Prostate gland (tissue), 2 donors: ENCODE data around the gene ARHGEF40. TPM values are rescaled to one million over a fixed set of nuclear protein-coding genes. Genes with fewer than 3 reads are reported as not detected.

ENCODE experiments used
- DNase-seq: peaks from one replicate; pipeline ENCODE4 v3.0.0-alpha.2; 2019; ENCODE audit warnings: low spot score
- H3K27ac ChIP-seq, 2 donors: fragments of 200-600 bp; sonication (generic); 2 replicates each; pipeline ENCODE4 v1.5.1; 2017 to 2019
- H3K27me3 ChIP-seq: fragments of 200-600 bp; sonication (generic); replicated peaks from 2 replicates; pipeline ENCODE4 v1.5.1; 2019; ENCODE audit not compliant: insufficient read depth
- H3K36me3 ChIP-seq, 2 donors: fragments of 200-600 bp; sonication (generic); 1 replicate in 1 of 2; 2 replicates in 1 of 2; pipeline versions ENCODE4 v1.5.1 to v1.8.1; 2017 to 2019
- H3K4me1 ChIP-seq: fragments of 200-600 bp; sonication (generic); replicated peaks from 2 replicates; pipeline ENCODE4 v1.5.1; 2019
- H3K4me3 ChIP-seq, 2 donors: fragments of 200-600 bp; sonication (generic); 2 replicates each; pipeline ENCODE4 v1.5.1; 2017 to 2019
- H3K9me3 ChIP-seq: fragments of 200-600 bp; sonication (generic); 2 replicates; pipeline ENCODE4 v1.5.1; 2017
- POLR2A ChIP-seq: fragments of 450-650 bp; IDR thresholded peaks from one replicate; pipeline ENCODE4 v1.6.1; 2016; ENCODE audit warnings: antibody characterized with exemption, mild to moderate bottlenecking
- POLR2AphosphoS5 ChIP-seq: sonication (generic); formaldehyde crosslinking; IDR thresholded peaks from one replicate; pipeline ENCODE4 v1.6.1; 2017; ENCODE audit warnings: antibody characterized with exemption
- WGBS: methylation state at CpG from one replicate; pipeline ENCODE4 v1.1.5; 2018; 5-methylcytosine and 5-hydroxymethylcytosine counted together
- intact Hi-C: fragments of 100-400 bp; cut with DNase I; formaldehyde crosslinking; loops from one replicate; pipeline ENCODE4 v1.14.2; 2022
- total RNA-seq, 2 donors: library from RNA; depleted of rRNA; stranded (reverse); fragments of >200 nt; gene quantifications; one replicate each; pipeline ENCODE4 v1.1.0, GENCODE V29; 2016
- TF ChIP-seq, protein P1 (sequence below), 4 experiments: fragments of 200-600 bp in 2 of 4; fragments of 450-650 bp in 2 of 4; sonication (generic) in 2 of 4; IDR thresholded peaks; 1 replicate in 3 of 4; 2 replicates in 1 of 4; pipeline ENCODE4 v1.5.1; 2016 to 2019; ENCODE audit warnings: antibody characterized with exemption in 4 of 4, mild to moderate bottlenecking in 2 of 4, moderate library complexity in 2 of 4

Gene ARHGEF40
- total RNA-seq, 2 donors from 2014 or later, result 12.4 to 37.7 TPM

DNA sequence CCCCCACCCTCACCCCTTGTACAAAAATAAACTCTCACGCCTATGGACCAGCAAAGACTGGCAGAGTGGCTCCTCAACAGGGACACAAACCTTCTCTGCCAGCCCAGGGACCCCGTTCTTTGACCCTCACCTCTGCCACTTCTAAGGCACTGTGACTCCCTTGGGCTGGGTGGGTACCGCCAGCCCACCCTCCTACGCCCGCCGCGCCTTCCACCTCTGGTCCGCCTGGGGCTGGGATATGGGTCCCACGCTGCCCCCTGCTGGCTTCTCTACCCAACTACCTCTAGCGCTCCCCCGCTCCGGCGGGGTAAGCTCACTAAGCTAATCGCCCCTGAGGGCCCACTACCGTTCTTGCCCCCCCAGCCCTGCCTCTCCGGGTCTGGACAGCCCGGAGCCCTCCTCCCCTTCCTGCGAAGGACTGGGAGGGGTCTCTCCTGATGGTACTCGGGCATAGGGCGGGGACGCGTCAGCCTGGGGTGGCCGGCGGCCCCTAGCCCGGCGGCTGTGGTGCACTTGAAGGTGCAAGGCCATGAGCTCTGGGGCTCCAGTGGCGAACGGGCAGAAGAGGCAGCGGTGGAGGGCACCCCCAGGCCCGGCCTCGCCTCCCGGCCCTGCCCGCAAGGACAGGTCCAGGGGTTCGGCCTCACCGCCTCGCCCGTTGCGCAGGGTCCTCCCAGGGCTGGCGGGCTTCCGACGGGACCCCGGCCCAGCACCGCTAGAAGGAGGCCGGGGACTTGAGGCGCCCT, 20.3 kb downstream of the ARHGEF40 start:
- intact Hi-C loops, result loop anchor here (5.0 to 10.0 kb wide), 2 partner anchors 73 to 476 kb away; no protein-coding TSS in a partner anchor
- 83% methylated on average over 27 of the region's 45 CpGs for WGBS
- no peak for DNase-seq
- no peaks in the 10 kb centered on the region for H3K9me3 ChIP-seq
- no peak overlapping the region for H3K4me3 ChIP-seq
- no peak overlapping the region for H3K27ac ChIP-seq
- H3K36me3 ChIP-seq, result peaks cover 0 to 3% of the 10 kb centered on the region in 2 donors
- TF ChIP-seq, protein P1, sequence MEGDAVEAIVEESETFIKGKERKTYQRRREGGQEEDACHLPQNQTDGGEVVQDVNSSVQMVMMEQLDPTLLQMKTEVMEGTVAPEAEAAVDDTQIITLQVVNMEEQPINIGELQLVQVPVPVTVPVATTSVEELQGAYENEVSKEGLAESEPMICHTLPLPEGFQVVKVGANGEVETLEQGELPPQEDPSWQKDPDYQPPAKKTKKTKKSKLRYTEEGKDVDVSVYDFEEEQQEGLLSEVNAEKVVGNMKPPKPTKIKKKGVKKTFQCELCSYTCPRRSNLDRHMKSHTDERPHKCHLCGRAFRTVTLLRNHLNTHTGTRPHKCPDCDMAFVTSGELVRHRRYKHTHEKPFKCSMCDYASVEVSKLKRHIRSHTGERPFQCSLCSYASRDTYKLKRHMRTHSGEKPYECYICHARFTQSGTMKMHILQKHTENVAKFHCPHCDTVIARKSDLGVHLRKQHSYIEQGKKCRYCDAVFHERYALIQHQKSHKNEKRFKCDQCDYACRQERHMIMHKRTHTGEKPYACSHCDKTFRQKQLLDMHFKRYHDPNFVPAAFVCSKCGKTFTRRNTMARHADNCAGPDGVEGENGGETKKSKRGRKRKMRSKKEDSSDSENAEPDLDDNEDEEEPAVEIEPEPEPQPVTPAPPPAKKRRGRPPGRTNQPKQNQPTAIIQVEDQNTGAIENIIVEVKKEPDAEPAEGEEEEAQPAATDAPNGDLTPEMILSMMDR (IDR thresholded peaks at IDR 0.05), result peak in 3 of 4 experiments; percentile 18 to 36 (median 31)
- TF ChIP-seq POLR2A, result no peak
- H3K4me1 ChIP-seq, result no peaks in the 10 kb centered on the region
- H3K27me3 ChIP-seq, result no peaks in the 10 kb centered on the region

DNA sequence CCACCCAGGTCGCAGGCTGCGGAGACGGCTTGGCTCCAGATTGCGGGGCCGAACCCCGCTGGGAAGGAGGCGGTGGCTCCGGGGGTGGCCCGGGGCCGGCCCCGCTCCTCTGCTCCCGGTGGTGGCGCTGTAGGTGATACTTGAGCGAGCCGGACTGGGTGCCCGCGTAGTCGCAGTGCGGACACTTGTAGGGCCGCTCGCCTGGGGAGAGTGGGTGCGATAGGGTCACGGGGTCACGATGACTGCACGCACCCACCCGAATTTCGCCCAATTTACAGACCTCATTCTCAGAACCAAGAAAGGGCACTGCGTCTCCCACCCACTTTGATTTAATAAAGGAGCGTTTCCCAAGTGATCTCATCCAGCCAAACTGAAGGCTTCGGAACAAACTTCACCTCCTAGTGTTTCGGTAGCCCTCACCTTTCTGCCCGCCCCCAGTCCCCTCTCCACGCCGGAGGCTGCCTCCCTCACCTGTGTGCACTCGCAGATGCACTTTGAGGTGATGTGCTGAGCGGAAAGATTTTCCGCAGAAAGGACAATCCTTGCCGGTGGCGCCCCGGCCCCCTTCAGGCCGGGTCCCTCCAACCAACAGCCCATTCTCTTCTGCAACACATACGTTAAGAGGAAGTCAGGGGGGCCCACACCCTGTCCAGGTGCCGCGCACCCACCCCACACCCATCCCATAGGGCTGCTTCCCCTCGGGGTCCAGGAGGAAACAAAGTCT, 21.0 kb downstream of the ARHGEF40 start:
- peaks cover 0 to 3% of the 10 kb centered on the region in 2 donors for H3K36me3 ChIP-seq
- H3K4me1 ChIP-seq, result no peaks in the 10 kb centered on the region
- intact Hi-C loops, result loop anchor here (5.0 to 10.0 kb wide), 2 partner anchors 74 to 476 kb away; no protein-coding TSS in a partner anchor
- H3K27ac ChIP-seq, result no peak overlapping the region
- TF ChIP-seq POLR2A (no peak), POLR2AphosphoS5 (no peak)
- TF ChIP-seq, protein P1 (IDR thresholded peaks at IDR 0.05), result no peak
- no peaks in the 10 kb centered on the region for H3K9me3 ChIP-seq
- H3K27me3 ChIP-seq, result no peaks in the 10 kb centered on the region
- no peak overlapping the region for H3K4me3 ChIP-seq
- no peak for DNase-seq
- WGBS, result 90% methylated on average over 44 of the region's 45 CpGs

DNA sequence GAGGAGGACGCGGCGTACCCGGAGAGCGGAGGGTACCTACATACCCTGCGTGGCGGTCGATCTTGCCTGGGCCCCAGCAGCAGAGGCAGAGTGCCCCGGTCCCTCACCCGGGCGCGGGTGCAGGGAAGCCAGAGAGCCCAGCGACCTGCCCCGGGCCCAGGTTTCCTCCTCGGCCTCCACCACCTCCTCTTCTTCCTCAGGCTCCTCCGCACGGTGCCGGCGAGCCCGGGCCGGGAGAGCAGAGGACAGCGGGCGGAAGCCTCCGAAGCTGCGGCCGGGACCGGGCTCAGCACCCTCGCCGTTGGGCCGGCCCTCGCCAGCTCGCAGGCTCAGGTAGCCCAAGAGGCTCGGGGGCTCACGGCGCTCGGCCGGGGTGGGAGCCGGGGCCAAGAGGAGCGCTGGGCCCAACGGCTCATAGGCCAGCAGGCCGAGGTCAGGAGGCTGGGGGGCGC, 21.7 kb downstream of the ARHGEF40 start:
- Histone ChIP-seq H3K4me1 (no peaks in the 10 kb centered on the region), H3K4me3 (no peak overlapping the region)

DNA sequence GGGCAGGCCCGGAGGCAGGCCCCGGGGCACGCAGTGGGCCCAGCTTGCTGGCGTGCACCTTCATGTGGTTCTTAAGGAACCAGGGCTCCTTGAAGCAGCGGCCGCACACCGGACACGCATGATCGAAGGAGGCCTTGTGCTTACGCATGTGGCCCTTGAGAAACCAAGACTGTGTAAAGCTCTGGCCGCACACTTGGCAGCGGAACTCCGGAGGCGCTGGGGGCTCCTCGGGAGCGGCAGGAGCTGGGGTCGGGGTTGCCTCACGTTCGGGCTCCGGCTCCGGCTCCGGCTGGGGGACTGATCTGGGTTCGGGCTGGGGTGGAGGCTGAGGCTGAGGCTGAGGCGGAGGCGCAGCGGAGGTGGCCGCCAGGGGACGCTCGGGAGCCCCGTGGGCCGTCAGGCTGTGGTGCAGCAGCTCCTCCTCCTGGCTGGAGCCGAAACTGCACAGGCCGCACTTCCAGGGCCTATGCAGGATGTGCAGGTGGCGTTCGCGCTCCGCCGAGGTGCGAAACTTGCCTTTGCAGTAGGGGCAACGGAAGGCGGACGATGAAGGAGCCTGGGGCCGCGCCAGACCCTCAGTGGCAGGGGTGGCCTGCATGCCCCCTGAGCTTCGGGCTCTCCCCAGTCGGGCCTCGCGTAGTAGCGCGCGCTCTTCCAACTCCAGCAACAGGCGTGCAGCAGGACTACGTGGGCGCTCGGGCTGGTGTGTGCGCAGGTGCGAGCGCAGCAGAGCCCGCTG, 22.3 kb downstream of the ARHGEF40 start:
- DNase-seq, result peak; percentile 77
- H3K4me3 ChIP-seq, result no peak overlapping the region
- no peaks in the 10 kb centered on the region for H3K9me3 ChIP-seq
- no peak overlapping the region for H3K27ac ChIP-seq
- H3K36me3 ChIP-seq, result peaks cover 0 to 3% of the 10 kb centered on the region in 2 donors
- WGBS, result 47% methylated on average over 59 of the region's 59 CpGs
- H3K4me1 ChIP-seq, result no peaks in the 10 kb centered on the region
- TF ChIP-seq POLR2AphosphoS5 (peak; percentile 67), POLR2A (peak; percentile 3)
- TF ChIP-seq, protein P1 (IDR thresholded peaks at IDR 0.05), result peak; percentile 99 to 100 (median 100)
- intact Hi-C loops, result loop anchor here (1.0 to 10.0 kb wide), 4 partner anchors 12 to 478 kb away; no protein-coding TSS in a partner anchor
- no peaks in the 10 kb centered on the region for H3K27me3 ChIP-seq

More for the DNA sequence above, 21.7 kb downstream of the ARHGEF40 start:
- intact Hi-C loops, result loop anchor here (1.0 to 10.0 kb wide), 4 partner anchors 12 to 477 kb away; no protein-coding TSS in a partner anchor
- Histone ChIP-seq H3K9me3 (no peaks in the 10 kb centered on the region), H3K27ac (no peak overlapping the region), H3K27me3 (no peaks in the 10 kb centered on the region), H3K36me3 (peaks cover 0 to 3% of the 10 kb centered on the region in 2 donors)
- no peak for TF ChIP-seq POLR2AphosphoS5
- no peak for TF ChIP-seq POLR2A
- TF ChIP-seq, protein P1 (IDR thresholded peaks at IDR 0.05), result no peak
- WGBS, result 88% methylated on average over 42 of the region's 42 CpGs
- no peak for DNase-seq
